Kidney (tissue), 14 donors: ENCODE results near the gene TMEM150B. TPM values are rescaled to one million over a fixed set of nuclear protein-coding genes. Genes with fewer than 3 reads are reported as not detected.

Source experiments
- DNase-seq, 5 donors: peaks; one replicate each; pipeline ENCODE4 v3.0.0-alpha.2; 2013 to 2020
- FAIRE-seq: peaks from 2 replicates; lab custom pipeline; 2012; peaks lifted over from hg19 to GRCh38; lab: Jason Lieb, UNC
- H3K27ac ChIP-seq, 2 donors: one replicate each; pipeline ENCODE4 v1.7.0; 2013; ENCODE audit warnings: low read depth in 2 of 2, low read length in 2 of 2, inconsistent platforms in 1 of 2
- H3K27me3 ChIP-seq: one replicate; pipeline ENCODE4 v1.7.1; 2013; ENCODE audit warnings: low read length, inconsistent platforms; ENCODE audit not compliant: control insufficient read depth, insufficient read depth
- H3K36me3 ChIP-seq, 3 donors: one replicate each; pipeline versions ENCODE4 v1.7.0 to v1.7.1; 2013; ENCODE audit warnings: low read length in 3 of 3, control low read depth in 1 of 3, inconsistent platforms in 1 of 3; ENCODE audit not compliant: insufficient read depth in 3 of 3, control insufficient read depth in 2 of 3
- H3K4me1 ChIP-seq, 3 donors: one replicate each; pipeline versions ENCODE4 v1.7.0 to v1.7.1; 2013; ENCODE audit warnings: low read length in 3 of 3, inconsistent platforms in 1 of 3, low read depth in 1 of 3; ENCODE audit not compliant: control insufficient read depth in 2 of 3, insufficient read depth in 2 of 3
- H3K4me3 ChIP-seq, 3 donors: one replicate each; pipeline versions ENCODE4 v1.7.0 to v1.8.1; 2013; ENCODE audit warnings: low read length in 3 of 3, control low read depth in 1 of 3, inconsistent platforms in 1 of 3
- H3K9ac ChIP-seq, 3 donors: one replicate each; pipeline versions ENCODE4 v1.7.0 to v1.7.1; 2013; ENCODE audit warnings: low read length in 3 of 3, control low read depth in 1 of 3, inconsistent platforms in 1 of 3
- H3K9me3 ChIP-seq, 3 donors: one replicate each; pipeline versions ENCODE4 v1.7.0 to v1.7.1; 2013; ENCODE audit warnings: low read length in 3 of 3, control low read depth in 1 of 3, inconsistent platforms in 1 of 3; ENCODE audit not compliant: control insufficient read depth in 2 of 3, insufficient read depth in 1 of 3
- intact Hi-C: fragments of 100-400 bp; cut with DNase I; formaldehyde crosslinking; loops from one replicate; pipeline ENCODE4 v1.11.1; 2022
- polyA plus RNA-seq: library from polyadenylated mRNA; stranded (reverse); fragments of 350-450 nt; fragmentation: Illumina TruSeq; extraction: RNeasy Lipid Tissue Mini Kit (QIAGEN cat#74804); gene quantifications from one replicate; pipeline ENCODE4 v1.2.3, GENCODE V29; 2014; ENCODE audit warnings: low read depth, low replicate concordance; ENCODE audit not compliant: insufficient read depth
- total RNA-seq: library from RNA; stranded (reverse); fragmentation: NEBNext Ultra II Directional; extraction: Animal tissue kit (Norgen Biotek cat#: 25700); gene quantifications from one replicate; pipeline ENCODE4 v1.2.1, GENCODE V29; 2021
- TF ChIP-seq, protein P1 (sequence below): IDR thresholded peaks from 3 replicates; pipeline ENCODE4 v1.5.1; 2012; ENCODE audit warnings: mild to moderate bottlenecking, moderate library complexity, borderline replicate concordance; ENCODE audit not compliant: insufficient read depth; ENCODE audit errors: extremely low read depth
- donor health status: control.
- donor health status: control.
- donor health status: control.
- donor health status: control.
- donor health status: control.
- donor health status: DM: yes; HTN: yes; CAD: no.
- donor health status: Normal renal cell carcinoma (clear cell type).

TMEM150B gene
- total and polyA plus RNA-seq, 2 donors from 2014 or later, result 3.6 to 5.4 TPM

DNA sequence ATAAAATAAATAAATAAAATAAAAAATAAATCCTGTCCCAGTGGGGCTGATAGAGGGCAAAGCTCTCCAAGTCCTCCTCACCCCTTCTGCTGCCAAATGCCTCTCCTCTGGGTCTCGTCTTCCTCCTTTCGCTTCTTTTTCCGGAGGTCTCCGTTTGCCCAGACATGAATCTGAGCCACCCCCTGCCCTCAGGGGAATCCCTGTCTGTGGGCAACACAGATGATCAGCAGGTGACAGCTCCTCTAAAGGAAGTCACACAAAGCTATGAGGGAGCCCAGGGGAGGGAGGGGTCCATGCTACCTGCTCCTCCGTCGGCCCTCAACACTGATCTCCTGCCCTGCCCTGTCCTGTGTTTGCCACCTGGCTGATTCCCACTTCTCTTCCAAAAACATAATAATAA is 479 bp downstream of the TMEM150B start:
- no peak for FAIRE-seq
- intact Hi-C loops, result no loop called here
- DNase-seq, result no peak
- Histone ChIP-seq H3K9ac (no peak overlapping the region), H3K27ac (no peak overlapping the region), H3K9me3 (no peaks in the 10 kb centered on the region), H3K36me3 (no peaks in the 10 kb centered on the region), H3K4me1 (no peaks in the 10 kb centered on the region), H3K4me3 (no peak overlapping the region), H3K27me3 (no peaks in the 10 kb centered on the region)
- TF ChIP-seq, protein P1, sequence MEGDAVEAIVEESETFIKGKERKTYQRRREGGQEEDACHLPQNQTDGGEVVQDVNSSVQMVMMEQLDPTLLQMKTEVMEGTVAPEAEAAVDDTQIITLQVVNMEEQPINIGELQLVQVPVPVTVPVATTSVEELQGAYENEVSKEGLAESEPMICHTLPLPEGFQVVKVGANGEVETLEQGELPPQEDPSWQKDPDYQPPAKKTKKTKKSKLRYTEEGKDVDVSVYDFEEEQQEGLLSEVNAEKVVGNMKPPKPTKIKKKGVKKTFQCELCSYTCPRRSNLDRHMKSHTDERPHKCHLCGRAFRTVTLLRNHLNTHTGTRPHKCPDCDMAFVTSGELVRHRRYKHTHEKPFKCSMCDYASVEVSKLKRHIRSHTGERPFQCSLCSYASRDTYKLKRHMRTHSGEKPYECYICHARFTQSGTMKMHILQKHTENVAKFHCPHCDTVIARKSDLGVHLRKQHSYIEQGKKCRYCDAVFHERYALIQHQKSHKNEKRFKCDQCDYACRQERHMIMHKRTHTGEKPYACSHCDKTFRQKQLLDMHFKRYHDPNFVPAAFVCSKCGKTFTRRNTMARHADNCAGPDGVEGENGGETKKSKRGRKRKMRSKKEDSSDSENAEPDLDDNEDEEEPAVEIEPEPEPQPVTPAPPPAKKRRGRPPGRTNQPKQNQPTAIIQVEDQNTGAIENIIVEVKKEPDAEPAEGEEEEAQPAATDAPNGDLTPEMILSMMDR, result no peak

DNA sequence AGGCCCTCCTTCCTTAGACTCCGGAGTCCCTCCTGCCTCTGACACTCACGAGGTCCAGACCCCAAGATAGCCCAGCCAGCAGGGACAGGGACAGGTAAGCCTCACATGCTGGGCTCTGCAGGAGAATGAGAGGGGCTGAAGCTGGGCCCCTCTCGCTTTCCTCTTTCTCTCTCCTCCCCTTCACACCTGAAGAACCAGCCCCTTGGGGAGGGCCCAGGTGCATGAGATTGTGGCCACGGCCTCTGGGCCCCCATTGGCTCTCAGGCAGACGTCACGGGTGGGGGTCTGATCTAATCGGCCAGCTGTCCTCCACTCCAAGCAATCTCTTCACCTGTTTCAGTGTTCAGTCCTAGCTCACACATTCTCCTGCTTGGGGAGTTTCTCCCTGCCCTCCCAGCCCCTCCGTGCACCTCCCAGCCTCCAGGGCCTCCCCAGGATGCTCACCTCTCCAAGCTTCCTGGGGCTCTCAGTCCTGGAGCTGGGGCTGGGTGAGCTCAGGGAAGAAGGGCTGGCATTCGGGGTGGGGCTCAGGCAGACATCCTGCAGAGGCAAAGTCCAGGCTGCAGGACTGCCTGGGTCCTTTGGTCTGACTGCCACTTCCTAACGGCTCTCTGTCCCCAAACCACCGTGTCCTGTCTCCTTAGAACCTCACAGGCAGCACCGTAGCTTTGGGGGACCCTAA is 2.8 kb downstream of the TMEM150B start:
- no peak overlapping the region for H3K27ac ChIP-seq
- H3K9ac ChIP-seq, result no peak overlapping the region
- FAIRE-seq (no peak), DNase-seq (no peak)
- H3K36me3 ChIP-seq, result no peaks in the 10 kb centered on the region
- intact Hi-C loops, result no loop called here
- H3K4me1 ChIP-seq, result no peaks in the 10 kb centered on the region
- TF ChIP-seq, protein P1, result no peak
- no peak overlapping the region for H3K4me3 ChIP-seq
- H3K9me3 ChIP-seq, result no peaks in the 10 kb centered on the region
- no peaks in the 10 kb centered on the region for H3K27me3 ChIP-seq

DNA sequence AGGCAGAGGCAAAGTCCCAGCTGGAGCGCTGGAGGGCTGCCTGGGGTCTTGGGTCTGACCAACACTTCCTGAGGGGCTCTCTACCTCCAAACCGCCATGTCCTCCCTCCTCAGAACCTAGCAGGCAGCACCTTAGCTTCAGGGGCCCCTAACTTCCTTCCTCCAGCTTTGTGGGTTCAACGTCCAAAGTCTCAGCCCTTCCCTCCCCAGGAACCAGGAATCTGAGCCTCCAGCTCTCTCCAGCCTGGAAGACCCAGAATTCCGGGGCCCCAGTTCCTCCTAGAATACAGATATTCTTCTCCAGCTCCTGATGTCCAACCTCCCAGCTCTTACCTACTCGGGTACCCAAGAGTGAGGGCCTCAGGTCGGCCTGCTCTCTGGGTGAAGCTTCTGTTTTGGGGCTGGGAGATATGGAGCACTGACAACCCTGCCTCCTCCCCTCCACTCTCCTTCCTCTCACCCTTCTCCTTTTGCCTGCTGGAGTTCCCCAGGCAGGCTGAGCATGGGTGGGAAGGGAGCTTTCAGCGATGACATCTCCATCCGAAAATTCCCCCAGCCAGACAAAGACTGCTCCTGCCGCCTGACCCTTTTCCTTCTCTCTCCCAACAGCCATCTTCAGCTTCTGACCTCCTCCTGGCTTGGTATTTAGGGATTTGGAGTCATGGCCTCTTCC is 3.5 kb downstream of the TMEM150B start:
- intact Hi-C loops, result no loop called here
- Histone ChIP-seq H3K4me1 (no peaks in the 10 kb centered on the region), H3K9ac (no peak overlapping the region), H3K4me3 (no peak overlapping the region), H3K27ac (no peak overlapping the region), H3K27me3 (no peaks in the 10 kb centered on the region), H3K36me3 (peaks cover 0 to 4% (median 0%) of the 10 kb centered on the region in 3 donors), H3K9me3 (peaks cover 0 to under 1% (median 0%) of the 10 kb centered on the region in 3 donors)
- DNase-seq (no peak), FAIRE-seq (no peak)
- TF ChIP-seq, protein P1, result no peak
